ENCODE data around the gene CDC42EP4.
"Not testable (repeated sequence)": the region's sequence is repeated elsewhere in the genome, so short reads cannot be mapped to it uniquely, and the experiment has no call there.

The CDC42EP4 gene

DNA sequence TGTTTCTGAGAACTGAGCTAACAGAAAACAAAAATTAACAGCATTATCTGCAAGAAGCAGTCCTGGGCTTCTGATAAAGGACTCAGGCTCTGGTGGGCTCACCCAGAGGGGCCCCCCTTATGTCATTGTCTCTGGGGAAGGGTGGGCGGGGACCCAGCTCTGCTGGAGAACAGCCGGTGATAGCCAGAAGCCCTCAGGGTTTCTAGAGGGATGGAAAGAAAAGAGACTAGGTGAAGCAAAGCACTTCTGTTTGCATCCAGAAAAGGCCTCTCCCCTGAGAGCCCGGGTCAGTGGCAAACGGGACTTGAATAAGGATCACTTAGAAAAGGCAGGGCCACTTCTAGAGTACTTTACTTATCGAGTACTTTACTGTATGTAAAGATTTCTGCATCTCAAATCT lies 7.0 kb upstream of the CDC42EP4 start:
- DNase-seq, result no peak

GRCh38 chr17:73318427-73318813 lies 6.6 kb upstream of the CDC42EP4 start:
- no peak for DNase-seq

DNA sequence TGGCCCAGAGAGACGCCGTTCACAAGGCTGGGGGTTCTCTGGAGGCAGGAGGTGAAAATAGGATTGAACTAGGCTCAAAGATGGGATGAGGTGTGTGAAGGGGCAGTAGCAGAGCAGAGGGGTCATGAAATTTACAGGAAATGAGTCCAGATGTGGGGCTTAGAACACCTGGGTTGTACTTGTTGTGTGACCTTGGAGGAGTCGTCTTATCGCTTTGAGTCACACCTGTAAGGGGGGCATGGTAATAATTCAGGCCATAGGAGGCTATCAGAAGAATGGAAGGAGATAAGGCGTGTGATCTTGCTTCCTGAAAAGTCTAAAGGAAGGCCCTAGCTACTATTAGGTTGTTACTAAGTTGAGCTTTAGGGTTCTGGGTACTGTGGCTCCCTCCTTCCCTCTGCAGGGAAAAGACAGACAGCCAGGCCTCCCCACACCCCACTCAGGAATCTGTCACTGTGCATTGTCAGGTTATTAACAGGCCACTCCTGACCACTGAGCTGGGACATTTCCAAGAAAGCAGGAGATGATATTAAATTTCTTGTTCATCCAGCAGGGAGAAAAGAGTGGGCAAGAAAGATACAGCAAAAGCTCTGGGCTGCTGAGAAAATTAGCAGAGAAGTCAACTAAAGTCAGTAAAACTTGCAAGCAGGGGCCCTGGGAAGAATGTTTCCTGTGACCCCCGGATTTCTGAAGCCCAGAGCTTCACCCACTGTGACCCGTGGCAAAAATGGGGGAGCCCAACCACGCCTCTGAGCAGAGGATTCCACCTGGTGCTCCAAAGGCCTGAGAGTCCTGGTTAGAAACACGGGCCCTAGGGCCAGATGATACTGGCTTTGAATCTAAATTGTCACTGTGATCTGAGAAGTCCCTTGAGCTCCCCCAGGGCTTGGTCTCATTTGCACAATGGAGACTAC lies 6.0 kb upstream of the CDC42EP4 start:
- no peak for DNase-seq

GRCh38 chr17:73316919-73317505 lies 5.2 kb upstream of the CDC42EP4 start:
- DNase-seq, result no peak

GRCh38 chr17:73315471-73315870 lies 3.7 kb upstream of the CDC42EP4 start:
- no peak for DNase-seq

DNA sequence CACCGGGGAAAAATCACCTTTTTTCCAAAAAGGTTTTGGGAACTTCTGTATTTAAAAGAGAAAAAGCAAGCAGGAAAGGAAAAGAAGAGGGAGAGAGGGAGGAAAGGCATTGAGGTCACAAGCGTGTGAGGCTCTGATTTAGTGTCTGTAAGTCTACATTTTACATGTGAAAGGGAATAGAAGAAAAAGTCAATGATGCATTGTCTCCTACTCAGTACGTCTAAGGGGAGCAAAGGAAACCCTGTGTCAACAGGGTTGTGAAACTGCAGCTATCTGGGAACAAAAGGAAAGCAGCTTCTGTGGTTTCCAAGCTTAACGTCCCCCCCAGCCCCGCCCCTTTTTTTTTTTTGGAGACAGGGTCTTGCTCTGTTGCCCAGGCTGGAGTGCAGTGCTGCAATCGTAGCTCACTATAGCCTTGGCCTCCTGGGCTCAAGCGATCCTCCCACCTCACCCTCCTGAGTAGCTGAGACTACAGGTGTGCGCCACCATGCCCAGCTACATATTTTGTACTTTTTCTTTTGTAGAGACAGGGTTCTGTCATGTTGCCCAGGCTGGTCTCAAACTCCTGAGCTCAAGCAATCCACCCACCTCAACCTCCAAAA lies 1.8 kb upstream of the CDC42EP4 start:
- DNase-seq, result no peak

DNA sequence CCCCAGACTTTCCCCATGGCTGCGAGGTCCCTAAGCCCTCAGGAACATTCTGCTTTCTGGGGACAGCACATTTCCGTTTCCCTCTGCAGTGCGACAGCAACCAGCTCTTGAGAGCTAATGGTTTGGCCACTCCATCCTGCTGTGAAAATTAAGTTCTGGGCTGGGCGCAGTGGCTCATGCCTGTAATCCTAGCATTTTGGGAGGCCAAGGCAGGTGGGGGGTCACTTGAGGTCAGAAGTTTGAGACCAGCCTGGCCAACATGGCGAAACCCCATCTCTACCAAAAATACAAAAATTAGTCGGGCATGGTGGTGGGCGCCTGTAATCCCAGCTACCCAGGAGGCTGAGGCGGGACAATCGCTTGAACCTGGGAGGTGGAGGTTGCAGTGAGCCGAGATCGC lies 1.1 kb upstream of the CDC42EP4 start:
- DNase-seq, result not testable (repeated sequence)

- DNase-seq, result no peak
Measured at GRCh38 chr17:73311428-73311780, 397 bp downstream of the CDC42EP4 start.

DNA sequence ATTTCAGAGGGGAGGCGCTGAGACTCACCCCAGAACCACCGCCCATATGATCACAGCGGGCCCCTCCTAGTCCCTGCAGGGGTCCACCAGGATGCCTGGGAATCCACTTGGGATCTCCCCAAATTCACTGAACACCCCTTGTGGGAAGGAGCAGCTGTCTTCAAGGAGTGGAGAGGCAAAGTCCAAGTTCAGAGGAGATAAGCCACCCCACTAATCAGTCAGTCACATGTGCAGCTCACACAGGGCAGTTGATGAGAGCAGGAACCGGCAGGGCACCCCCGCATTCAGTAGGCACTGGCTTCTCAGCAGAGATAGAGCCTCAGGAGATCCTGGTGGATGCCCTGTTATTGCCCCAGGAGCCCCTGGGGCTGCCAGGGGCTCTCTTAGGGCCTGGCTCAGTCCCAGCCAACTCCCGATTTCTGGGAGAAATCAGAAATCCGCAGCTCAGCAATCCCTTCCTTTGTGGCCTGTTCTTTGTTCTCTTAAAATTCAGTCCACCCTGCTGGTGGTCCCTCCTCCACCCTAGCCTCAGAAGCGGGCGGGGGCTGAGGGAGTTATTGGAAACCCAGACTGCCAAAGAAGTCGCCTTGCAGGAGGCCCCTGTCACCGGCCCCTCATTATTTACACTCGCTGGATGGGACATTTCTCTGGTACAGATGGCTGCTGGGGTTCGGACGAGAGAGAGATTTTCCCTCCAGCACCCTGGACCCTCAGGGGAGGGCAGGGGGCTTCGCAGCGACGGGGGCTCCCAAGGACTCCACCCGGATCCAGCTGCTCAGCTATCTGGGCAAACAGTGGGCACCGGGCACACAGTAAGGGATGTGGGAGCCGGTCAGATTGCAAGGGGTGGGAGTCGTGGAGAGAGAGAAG lies 1.8 kb downstream of the CDC42EP4 start:
- DNase-seq, result no peak

- DNase-seq, result not testable (repeated sequence)
Measured at GRCh38 chr17:73308959-73309358, 2.8 kb downstream of the CDC42EP4 start.

- DNase-seq, result no peak
Measured at GRCh38 chr17:73308017-73308823, 3.6 kb downstream of the CDC42EP4 start.

GRCh38 chr17:73307130-73307529 lies 4.7 kb downstream of the CDC42EP4 start:
- DNase-seq, result no peak

DNA sequence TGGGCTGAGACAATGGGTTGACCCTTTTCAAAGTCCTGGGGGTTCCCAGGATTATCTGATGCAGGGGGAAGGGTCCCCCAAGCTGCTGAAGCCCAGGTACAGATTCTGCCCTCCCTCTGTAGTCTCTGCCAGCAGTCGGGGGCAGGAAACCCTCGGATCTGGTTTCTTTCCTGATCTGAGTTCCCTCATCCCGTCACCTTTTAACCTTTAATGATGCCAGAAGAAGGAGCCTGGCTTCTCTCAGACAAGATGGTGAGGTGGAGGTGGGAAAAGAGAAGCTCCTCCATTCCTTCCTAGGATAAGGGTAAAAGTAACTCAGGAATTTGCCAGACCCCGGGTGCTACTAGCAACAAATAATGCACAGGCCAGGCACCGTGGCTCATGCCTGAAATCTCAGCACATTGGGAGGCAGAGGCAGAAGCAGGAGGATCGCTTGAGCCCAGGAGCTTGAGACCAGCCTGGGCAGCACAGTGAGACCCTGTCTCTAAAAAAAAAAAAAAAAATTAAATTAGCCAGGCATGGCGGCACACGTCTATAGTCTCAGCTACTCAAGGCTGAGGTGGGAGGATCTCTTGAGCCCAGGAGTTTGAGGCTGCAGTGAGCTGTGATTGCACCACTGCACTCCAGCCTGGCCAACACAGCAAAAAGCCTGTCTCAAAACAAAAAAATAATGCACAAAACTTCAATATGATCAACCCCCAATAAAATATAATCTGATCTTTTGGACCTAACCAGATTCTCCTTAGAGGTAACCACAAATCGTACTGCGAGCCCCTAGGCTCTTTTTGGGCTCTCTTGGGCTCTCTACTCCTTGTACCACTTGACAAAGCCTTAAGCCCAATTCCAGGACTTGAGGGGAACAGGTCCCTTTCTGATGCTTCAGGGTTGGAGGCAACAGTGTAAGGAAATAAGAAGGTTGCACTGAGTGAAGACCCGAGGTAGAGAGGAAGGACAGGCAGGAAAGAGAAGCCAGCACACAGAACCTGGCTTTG lies 5.7 kb downstream of the CDC42EP4 start:
- no peak for DNase-seq

DNA sequence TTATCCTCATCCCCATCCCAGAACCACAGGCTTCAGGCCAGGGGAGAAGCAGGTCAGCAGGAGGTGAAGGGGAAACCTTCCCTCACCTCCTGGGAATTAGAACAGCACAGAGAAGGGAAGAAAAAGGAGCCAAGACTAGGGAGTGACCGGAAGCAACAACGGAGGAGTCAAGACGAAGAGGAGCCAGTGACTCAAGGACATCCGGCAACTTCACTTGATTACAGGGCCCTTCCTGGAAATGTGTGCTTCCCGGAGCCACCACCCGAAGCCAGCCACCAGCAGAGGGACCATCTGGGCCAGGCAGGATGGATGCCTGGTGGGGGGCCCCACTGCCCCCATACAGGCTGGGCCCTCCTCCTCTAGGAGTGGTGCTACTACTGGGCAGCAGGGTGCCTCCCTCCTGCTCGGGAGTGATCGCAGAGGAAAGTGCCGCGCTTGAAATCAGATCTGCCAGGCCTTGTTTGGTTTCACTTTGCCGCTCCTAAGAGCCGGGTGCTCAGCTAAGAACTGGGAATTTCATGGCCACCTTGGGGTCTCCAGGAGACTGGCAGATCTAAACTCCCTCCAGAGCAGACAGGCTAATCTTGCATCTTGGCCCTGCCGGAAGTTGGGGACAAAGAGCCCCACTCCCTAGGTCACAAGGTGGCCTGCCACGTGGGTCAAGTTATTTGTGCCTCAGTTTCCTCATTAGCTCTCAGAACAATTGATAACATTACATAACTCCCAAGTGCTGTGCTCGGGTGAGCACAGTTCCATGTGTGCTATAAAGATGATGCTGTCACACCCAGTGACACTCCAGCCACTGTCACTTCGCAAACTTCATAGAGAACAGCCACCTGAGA lies 6.6 kb downstream of the CDC42EP4 start:
- no peak for DNase-seq

- DNase-seq, result no peak
Measured at GRCh38 chr17:73304438-73304837, 7.4 kb downstream of the CDC42EP4 start.

DNA sequence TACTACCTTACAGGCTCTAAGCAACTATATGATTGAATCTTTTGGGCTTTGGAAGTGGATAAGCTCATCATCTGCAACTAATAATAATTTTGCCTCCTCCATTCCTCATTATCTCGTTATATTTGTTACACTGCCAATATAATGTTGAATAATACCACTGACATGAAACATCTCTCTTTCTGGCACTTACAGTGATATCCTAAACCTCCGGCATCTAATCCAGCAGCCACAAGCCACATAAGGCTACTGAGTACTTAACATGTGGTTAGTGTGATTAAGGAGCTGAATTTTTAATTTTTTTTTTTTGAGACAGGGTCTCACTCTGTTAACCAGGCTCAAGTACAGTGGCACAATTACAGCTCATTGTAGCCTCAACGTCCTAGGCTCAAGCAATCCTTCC lies 9.6 kb downstream of the CDC42EP4 start:
- no peak for DNase-seq

GRCh38 chr17:73301369-73301768 lies 10.4 kb downstream of the CDC42EP4 start:
- no peak for DNase-seq

DNA sequence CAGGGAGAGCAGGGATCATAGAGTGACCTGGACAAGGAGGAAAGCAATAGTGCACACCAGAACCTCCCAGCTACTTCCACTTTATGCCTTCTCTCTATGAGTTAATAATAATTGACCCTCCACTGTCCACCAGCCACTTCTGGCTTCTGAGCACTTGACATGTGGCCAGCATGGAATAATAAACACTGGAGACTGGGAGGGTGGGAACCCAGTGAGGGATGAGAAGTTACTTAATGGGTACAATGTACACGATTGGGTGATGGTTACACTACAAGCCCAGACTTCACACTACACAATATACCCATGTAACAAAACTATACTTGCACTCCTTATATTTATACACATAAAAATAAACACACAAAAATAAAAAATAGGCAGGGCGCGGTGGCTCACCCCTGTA lies 11.4 kb downstream of the CDC42EP4 start:
- DNase-seq, result no peak

DNA sequence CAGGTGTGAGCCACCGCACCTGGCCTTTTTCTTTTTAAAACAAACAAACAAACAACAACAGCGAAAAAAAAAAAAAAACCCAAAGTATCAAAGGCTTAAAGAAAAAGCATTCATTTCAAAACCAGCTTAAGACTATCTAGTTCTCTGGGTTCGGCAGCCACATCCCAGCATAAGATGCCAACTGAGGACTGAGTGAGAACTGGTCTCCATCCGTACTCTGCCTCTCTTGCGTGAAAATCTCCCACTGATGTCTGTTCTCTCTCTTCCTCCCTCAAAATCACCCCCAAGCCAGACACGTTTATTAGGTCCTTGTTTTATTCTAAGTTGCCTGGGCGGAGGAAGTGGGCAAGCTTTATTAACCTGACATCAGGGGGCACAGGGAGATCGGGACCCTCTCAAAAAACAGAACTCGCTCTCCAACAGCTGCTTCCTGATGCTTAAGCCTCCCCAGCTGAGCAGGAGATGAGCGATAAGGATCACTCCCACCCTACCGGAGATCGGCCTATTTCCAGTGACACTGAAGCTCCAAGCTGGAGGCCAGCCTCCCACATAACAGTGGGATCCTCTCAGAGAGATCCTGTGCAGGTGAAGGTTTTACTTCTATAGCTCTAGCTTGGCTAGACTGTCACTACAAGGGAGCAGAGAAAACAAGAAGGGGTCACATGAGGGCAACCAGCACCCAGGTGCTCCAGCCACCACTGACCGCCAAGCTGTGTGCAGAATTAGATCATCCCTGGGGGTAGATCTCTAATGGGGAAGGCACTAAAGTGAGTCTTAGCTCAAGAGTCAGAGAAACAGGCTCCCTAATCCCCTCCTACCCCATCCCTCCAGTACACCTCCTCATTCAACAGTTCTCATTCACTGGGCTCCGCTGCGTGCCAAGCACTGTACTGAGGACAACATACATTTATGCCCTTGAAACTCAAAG lies 13.6 kb downstream of the CDC42EP4 start:
- no peak for DNase-seq
